HUES6 (cell line): ENCODE data around the gene MYL7.

Source experiments
- H3K27ac ChIP-seq: 2 replicates; pipeline ENCODE4 v1.7.0; 2013; ENCODE audit warnings: low read depth, mild to moderate bottlenecking, low read length, inconsistent platforms
- H3K27me3 ChIP-seq: 2 replicates; pipeline ENCODE4 v1.6.1; 2013; ENCODE audit warnings: low read length; ENCODE audit not compliant: control insufficient read depth, insufficient read depth
- H3K36me3 ChIP-seq: 2 replicates; pipeline ENCODE4 v1.6.1; 2013; ENCODE audit warnings: low read length; ENCODE audit not compliant: control insufficient read depth, insufficient read depth
- H3K4me1 ChIP-seq: 2 replicates; pipeline ENCODE4 v1.6.1; 2013; ENCODE audit warnings: low read length; ENCODE audit not compliant: control insufficient read depth, insufficient read depth
- H3K4me3 ChIP-seq: 2 replicates; pipeline ENCODE4 v1.5.1; 2013; ENCODE audit warnings: low read depth, low read length
- H3K9ac ChIP-seq: one replicate; pipeline ENCODE4 v1.6.1; 2013; ENCODE audit warnings: mild to moderate bottlenecking, low read length
- H3K9me3 ChIP-seq: 2 replicates; pipeline ENCODE4 v1.6.1; 2013; ENCODE audit warnings: low read depth, low read length; ENCODE audit not compliant: control insufficient read depth, insufficient read depth

Gene MYL7

GRCh38 chr7:44155191-44156185, 14.4 kb upstream of the MYL7 start:
- no peaks in the 10 kb centered on the region for H3K27me3 ChIP-seq
- H3K4me1 ChIP-seq, result peaks cover 5% of the 10 kb centered on the region; the same call in 1 of the 2 replicates
- no peak overlapping the region for H3K9ac ChIP-seq
- H3K36me3 ChIP-seq, result no peaks in the 10 kb centered on the region
- H3K9me3 ChIP-seq, result no peaks in the 10 kb centered on the region
- H3K27ac ChIP-seq, result no peak overlapping the region
- no peak overlapping the region for H3K4me3 ChIP-seq

GRCh38 chr7:44154703-44155102, 13.6 kb upstream of the MYL7 start:
- H3K4me1 ChIP-seq, result peaks cover 5% of the 10 kb centered on the region; the same call in 1 of the 2 replicates
- no peak overlapping the region for H3K27ac ChIP-seq
- H3K36me3 ChIP-seq, result no peaks in the 10 kb centered on the region
- H3K27me3 ChIP-seq, result no peaks in the 10 kb centered on the region
- no peak overlapping the region for H3K9ac ChIP-seq
- H3K4me3 ChIP-seq, result no peak overlapping the region
- no peaks in the 10 kb centered on the region for H3K9me3 ChIP-seq

- no peaks in the 10 kb centered on the region for H3K27me3 ChIP-seq
- H3K36me3 ChIP-seq, result no peaks in the 10 kb centered on the region
- no peak overlapping the region for H3K9ac ChIP-seq
- no peak overlapping the region for H3K27ac ChIP-seq
- no peaks in the 10 kb centered on the region for H3K9me3 ChIP-seq
- no peak overlapping the region for H3K4me3 ChIP-seq
- peaks cover 5% of the 10 kb centered on the region; the same call in 1 of the 2 replicates for H3K4me1 ChIP-seq
These were observed 12.8 kb upstream of the MYL7 start for GRCh38 chr7:44153948-44154335.

- Histone ChIP-seq H3K27me3 (no peaks in the 10 kb centered on the region), H3K4me3 (no peak overlapping the region), H3K36me3 (no peaks in the 10 kb centered on the region), H3K4me1 (peaks cover 5% of the 10 kb centered on the region; the same call in 1 of the 2 replicates), H3K9me3 (no peaks in the 10 kb centered on the region), H3K9ac (no peak overlapping the region), H3K27ac (no peak overlapping the region)
These were observed 12.1 kb upstream of the MYL7 start for GRCh38 chr7:44152971-44153947.

GRCh38 chr7:44151956-44152355, 10.8 kb upstream of the MYL7 start:
- H3K27ac ChIP-seq, result no peak overlapping the region
- H3K36me3 ChIP-seq, result no peaks in the 10 kb centered on the region
- no peaks in the 10 kb centered on the region for H3K9me3 ChIP-seq
- peaks cover 11% of the 10 kb centered on the region for H3K4me1 ChIP-seq
- no peak overlapping the region for H3K4me3 ChIP-seq
- no peak overlapping the region for H3K9ac ChIP-seq
- H3K27me3 ChIP-seq, result no peaks in the 10 kb centered on the region

- Histone ChIP-seq H3K4me1 (peaks cover 18% of the 10 kb centered on the region), H3K27me3 (peaks cover 7% of the 10 kb centered on the region; the same call in 1 of the 2 replicates), H3K9me3 (no peaks in the 10 kb centered on the region), H3K27ac (no peak overlapping the region), H3K36me3 (no peaks in the 10 kb centered on the region), H3K9ac (no peak overlapping the region), H3K4me3 (no peak overlapping the region)
These were observed 10.1 kb upstream of the MYL7 start for GRCh38 chr7:44150966-44151941.

GRCh38 chr7:44150466-44150832, 9.3 kb upstream of the MYL7 start:
- Histone ChIP-seq H3K9ac (no peak overlapping the region), H3K27me3 (peaks cover 12% of the 10 kb centered on the region), H3K4me1 (peaks cover 19% of the 10 kb centered on the region), H3K36me3 (no peaks in the 10 kb centered on the region), H3K4me3 (no peak overlapping the region), H3K9me3 (no peaks in the 10 kb centered on the region), H3K27ac (no peak overlapping the region)

GRCh38 chr7:44149571-44150465, 8.7 kb upstream of the MYL7 start:
- Histone ChIP-seq H3K9ac (no peak overlapping the region), H3K36me3 (no peaks in the 10 kb centered on the region), H3K9me3 (no peaks in the 10 kb centered on the region), H3K4me3 (no peak overlapping the region), H3K27me3 (peaks cover 18% of the 10 kb centered on the region), H3K4me1 (peaks cover 24% of the 10 kb centered on the region), H3K27ac (no peak overlapping the region)

GRCh38 chr7:44148961-44149536, 7.9 kb upstream of the MYL7 start:
- Histone ChIP-seq H3K36me3 (no peaks in the 10 kb centered on the region), H3K4me3 (no peak overlapping the region), H3K4me1 (peaks cover 24% of the 10 kb centered on the region), H3K27me3 (peaks cover 26% of the 10 kb centered on the region), H3K9ac (no peak overlapping the region), H3K27ac (no peak overlapping the region), H3K9me3 (no peaks in the 10 kb centered on the region)
